ENCODE results near the gene PTPN4.

The PTPN4 gene

GRCh38 chr2:119715409-119716283, 44.1 kb upstream of the PTPN4 start:
- no peak for TF ChIP-seq CTCF (IDR thresholded peaks at IDR 0.05; ENCODE audit: insufficient read depth, low read depth, low read length, missing control alignments)
- DNase-seq (ENCODE audit: low read depth), result no peak
- no peak overlapping the region for H3K4me3 ChIP-seq (ENCODE audit: low read length)

- DNase-seq (ENCODE audit: low read depth), result no peak
- no peak overlapping the region for H3K4me3 ChIP-seq (ENCODE audit: low read length)
- TF ChIP-seq CTCF (IDR thresholded peaks at IDR 0.05; ENCODE audit: insufficient read depth, low read depth, low read length, missing control alignments), result no peak
These were observed 43.4 kb upstream of the PTPN4 start for GRCh38 chr2:119716284-119716672.

GRCh38 chr2:119718501-119719260, 41.0 kb upstream of the PTPN4 start:
- no peak overlapping the region for H3K4me3 ChIP-seq (ENCODE audit: low read length)
- no peak for DNase-seq (ENCODE audit: low read depth)
- no peak for TF ChIP-seq CTCF (IDR thresholded peaks at IDR 0.05; ENCODE audit: insufficient read depth, low read depth, low read length, missing control alignments)

GRCh38 chr2:119719261-119719627, 40.5 kb upstream of the PTPN4 start:
- TF ChIP-seq CTCF (IDR thresholded peaks at IDR 0.05; ENCODE audit: insufficient read depth, low read depth, low read length, missing control alignments), result no peak
- H3K4me3 ChIP-seq (ENCODE audit: low read length), result no peak overlapping the region
- DNase-seq (ENCODE audit: low read depth), result no peak

- no peak overlapping the region for H3K4me3 ChIP-seq (ENCODE audit: low read length)
- DNase-seq (ENCODE audit: low read depth), result no peak
- TF ChIP-seq CTCF (IDR thresholded peaks at IDR 0.05; ENCODE audit: insufficient read depth, low read depth, low read length, missing control alignments), result no peak
These were observed 38.7 kb upstream of the PTPN4 start for GRCh38 chr2:119721043-119721442.

- no peak for DNase-seq (ENCODE audit: low read depth)
- H3K4me3 ChIP-seq (ENCODE audit: low read length), result no peak overlapping the region
- no peak for TF ChIP-seq CTCF (IDR thresholded peaks at IDR 0.05; ENCODE audit: insufficient read depth, low read depth, low read length, missing control alignments)
These were observed 38.3 kb upstream of the PTPN4 start for GRCh38 chr2:119721462-119721861.

Data from epithelial cell of esophagus (primary cell).